GM23248 (cell line): ENCODE data around the gene ADRA1B. TPM values are rescaled to one million over a fixed set of nuclear protein-coding genes. Genes with fewer than 3 reads are reported as not detected.

Experiments used
- DNase-seq: peaks from one replicate; pipeline ENCODE4 v3.0.0-alpha.2; 2015
- H2AFZ ChIP-seq: fragments of 200-600 bp; sonication (generic); 2 replicates; pipeline ENCODE4 v1.6.1; 2016; ENCODE audit warnings: antibody characterized with exemption
- H3F3A ChIP-seq: fragments of 200-600 bp; sonication (generic); 2 replicates; pipeline ENCODE4 v1.6.1; 2016; ENCODE audit warnings: mild to moderate bottlenecking, antibody characterized with exemption, mixed run types; ENCODE audit not compliant: insufficient read depth
- H3K27ac ChIP-seq: fragments of 200-600 bp; sonication (generic); 2 replicates; pipeline ENCODE4 v1.5.1; 2016; ENCODE audit warnings: mild to moderate bottlenecking
- H3K27me3 ChIP-seq: fragments of 200-600 bp; sonication (generic); replicated peaks from 2 replicates; pipeline ENCODE4 v1.6.1; 2016; ENCODE audit warnings: mild to moderate bottlenecking; ENCODE audit not compliant: insufficient read depth
- H3K36me3 ChIP-seq: fragments of 200-600 bp; sonication (generic); 2 replicates; pipeline ENCODE4 v1.6.1; 2016; ENCODE audit warnings: low read depth, mild to moderate bottlenecking
- H3K4me1 ChIP-seq: fragments of 200-600 bp; sonication (generic); 2 replicates; pipeline ENCODE4 v1.6.1; 2016; ENCODE audit warnings: mild to moderate bottlenecking; ENCODE audit not compliant: insufficient read depth
- H3K4me2 ChIP-seq: fragments of 200-600 bp; sonication (generic); one replicate; pipeline ENCODE4 v1.6.1; 2016; ENCODE audit warnings: mild to moderate bottlenecking; ENCODE audit not compliant: unreplicated experiment
- H3K4me3 ChIP-seq: fragments of 200-600 bp; sonication (generic); 2 replicates; pipeline ENCODE4 v1.5.1; 2016; ENCODE audit warnings: mild to moderate bottlenecking
- H3K79me2 ChIP-seq: fragments of 200-600 bp; sonication (generic); 2 replicates; pipeline ENCODE4 v1.6.1; 2016; ENCODE audit warnings: mild to moderate bottlenecking; ENCODE audit not compliant: insufficient read depth
- H3K9ac ChIP-seq: fragments of 200-600 bp; sonication (generic); 2 replicates; pipeline ENCODE4 v1.6.1; 2016; ENCODE audit warnings: mild to moderate bottlenecking
- H3K9me2 ChIP-seq: fragments of 200-600 bp; sonication (generic); 2 replicates; pipeline ENCODE4 v1.6.1; 2016; ENCODE audit warnings: mixed run types, mild to moderate bottlenecking, moderate library complexity; ENCODE audit not compliant: insufficient read depth
- H3K9me3 ChIP-seq: fragments of 200-600 bp; sonication (generic); one replicate; pipeline ENCODE4 v1.6.1; 2017; ENCODE audit warnings: low read depth
- H4K20me1 ChIP-seq: fragments of 200-600 bp; sonication (generic); 2 replicates; pipeline ENCODE4 v1.6.0; 2016; ENCODE audit not compliant: insufficient read depth
- EZH2 ChIP-seq: fragments of 200-600 bp; sonication (generic); IDR thresholded peaks from 2 replicates; pipeline ENCODE4 v1.6.1; 2018; ENCODE audit warnings: antibody characterized with exemption, mild to moderate bottlenecking; ENCODE audit not compliant: insufficient read depth, poor library complexity, severe bottlenecking
- EZH2phosphoT487 ChIP-seq: fragments of 200-600 bp; sonication (generic); IDR thresholded peaks from 2 replicates; pipeline ENCODE4 v1.6.1; 2018; ENCODE audit warnings: antibody characterized with exemption, moderate library complexity, mild to moderate bottlenecking, low read depth; ENCODE audit not compliant: insufficient read depth
- WGBS, 2 experiments: methylation state at CpG; one replicate each; pipeline ENCODE4 v1.1.6; 2015 to 2017; ENCODE audit warnings: low lambda C conversion rate in 2 of 2, low coverage in 1 of 2; ENCODE audit errors: missing lambda C conversion rate in 2 of 2; 5-methylcytosine and 5-hydroxymethylcytosine counted together
- in situ Hi-C: fragments of 300-500 bp; cut with MboI; formaldehyde crosslinking; loops from 2 replicates; pipeline ENCODE4 v1.15.0; 2020
- polyA plus RNA-seq: library from polyadenylated mRNA; unstranded; fragments of >200 nt; fragmentation: Nextera tagmentation; extraction: Ambion mirVana; gene quantifications from 2 replicates; pipeline ENCODE4 v1.2.1, GENCODE V29; 2016
- total RNA-seq: library from RNA; depleted of rRNA; stranded (reverse); fragments of >200 nt; shearing (Covaris generic); gene quantifications from 2 replicates; pipeline ENCODE4 v1.2.3, GENCODE V29; 2014

The ADRA1B gene
- total and polyA plus RNA-seq, 2 experiments from 2014 or later: 0.32 TPM; not detected in 1

DNA sequence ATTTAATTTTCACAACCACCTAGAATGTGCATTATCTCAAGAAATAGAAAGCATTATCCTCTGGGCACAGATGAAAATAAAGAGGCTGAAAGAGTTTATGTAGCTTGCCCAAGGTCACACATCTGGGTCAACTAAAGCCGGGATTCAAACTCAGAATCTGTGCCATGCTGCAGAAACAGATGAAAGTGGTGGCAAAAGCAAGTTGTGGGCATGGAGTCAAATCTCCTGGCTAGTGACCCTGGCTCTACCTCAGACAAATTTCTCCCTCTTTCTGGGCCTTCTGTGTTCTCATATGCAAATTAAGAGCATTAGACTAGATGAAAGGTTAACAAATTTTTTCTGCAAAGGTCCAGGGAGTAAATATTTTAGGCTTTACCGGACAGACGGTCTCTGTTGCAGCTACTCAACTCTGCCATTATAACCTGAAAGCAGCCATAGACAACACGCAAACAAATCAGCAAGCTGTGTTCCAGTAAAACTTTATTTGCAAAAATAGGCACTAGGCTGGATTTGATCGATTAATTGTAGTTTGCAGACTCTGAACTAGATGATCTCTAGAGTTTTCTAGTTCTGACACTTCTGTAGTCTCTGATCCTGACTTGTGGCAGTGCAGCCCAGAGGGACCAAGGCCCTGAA, 6.0 kb upstream of the ADRA1B start:
- Histone ChIP-seq H2AFZ (no peak overlapping the region), H3K79me2 (no peaks in the 10 kb centered on the region), H3K27ac (no peak overlapping the region), H3K4me1 (peaks cover 46% of the 10 kb centered on the region), H3K27me3 (no peaks in the 10 kb centered on the region), H3K9ac (no peak overlapping the region), H3K9me2 (no peaks in the 10 kb centered on the region), H3K4me2 (no peak overlapping the region), H4K20me1 (no peaks in the 10 kb centered on the region), H3K36me3 (no peaks in the 10 kb centered on the region), H3F3A (peaks cover 29% of the 10 kb centered on the region), H3K4me3 (no peak overlapping the region), H3K9me3 (no peaks in the 10 kb centered on the region)
- no peak for DNase-seq
- 94 to 99% methylated on average over 5 of the region's 5 CpGs for WGBS, 2 experiments
- in situ Hi-C loops: loop anchor here (10.0 kb wide), 1 partner anchor 466 kb away; no protein-coding TSS in a partner anchor
- TF ChIP-seq EZH2 (no peak), EZH2phosphoT487 (no peak)

GRCh38 chr5:159910843-159911229, 5.4 kb upstream of the ADRA1B start:
- no peak overlapping the region for H3K4me2 ChIP-seq
- peaks cover 26% of the 10 kb centered on the region for H3F3A ChIP-seq
- TF ChIP-seq EZH2phosphoT487: no peak
- no peak for TF ChIP-seq EZH2
- in situ Hi-C loops: loop anchor here (10.0 kb wide), 1 partner anchor 466 kb away; no protein-coding TSS in a partner anchor
- H3K27me3 ChIP-seq: no peaks in the 10 kb centered on the region
- H3K36me3 ChIP-seq: no peaks in the 10 kb centered on the region
- H4K20me1 ChIP-seq: no peaks in the 10 kb centered on the region
- H3K79me2 ChIP-seq: no peaks in the 10 kb centered on the region
- H3K27ac ChIP-seq: no peak overlapping the region
- H3K4me1 ChIP-seq: peaks cover 43% of the 10 kb centered on the region
- WGBS, 2 experiments: 98 to 99% methylated on average over 2 of the region's 2 CpGs
- H3K9me2 ChIP-seq: no peaks in the 10 kb centered on the region
- H3K4me3 ChIP-seq: no peak overlapping the region
- no peaks in the 10 kb centered on the region for H3K9me3 ChIP-seq
- H2AFZ ChIP-seq: no peak overlapping the region
- DNase-seq: no peak
- H3K9ac ChIP-seq: no peak overlapping the region

DNA sequence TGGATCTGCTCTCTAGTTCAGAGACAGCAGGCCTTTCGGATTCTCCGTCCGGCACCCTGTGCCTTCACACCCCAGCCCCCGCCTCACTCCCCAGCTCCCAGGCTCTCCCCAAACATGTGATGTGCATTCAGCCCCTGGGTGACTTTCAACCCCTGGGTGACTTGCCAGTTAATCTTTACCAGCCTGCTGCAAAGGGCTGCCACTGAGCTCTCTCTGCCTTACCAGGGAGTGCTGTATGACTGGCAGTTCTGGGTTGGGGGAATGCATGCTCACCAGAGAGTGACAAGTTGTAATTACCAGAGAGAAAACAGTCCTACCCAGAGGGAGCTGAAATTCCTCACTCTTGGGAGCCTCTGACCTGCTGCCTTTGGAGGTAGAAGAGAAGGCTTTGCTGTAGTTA, 4.9 kb upstream of the ADRA1B start:
- no peak overlapping the region for H2AFZ ChIP-seq
- H3K4me3 ChIP-seq: no peak overlapping the region
- H3K4me1 ChIP-seq: peaks cover 40% of the 10 kb centered on the region
- in situ Hi-C loops: loop anchor here (10.0 kb wide), 1 partner anchor 467 kb away; no protein-coding TSS in a partner anchor
- WGBS, 2 experiments: 98 to 100% methylated on average over 4 of the region's 4 CpGs
- no peaks in the 10 kb centered on the region for H3K9me3 ChIP-seq
- no peak overlapping the region for H3K9ac ChIP-seq
- H3K36me3 ChIP-seq: no peaks in the 10 kb centered on the region
- no peaks in the 10 kb centered on the region for H3K27me3 ChIP-seq
- TF ChIP-seq EZH2phosphoT487 (no peak), EZH2 (no peak)
- H3K4me2 ChIP-seq: no peak overlapping the region
- DNase-seq: no peak
- no peak overlapping the region for H3K27ac ChIP-seq
- H3K79me2 ChIP-seq: no peaks in the 10 kb centered on the region
- no peaks in the 10 kb centered on the region for H3K9me2 ChIP-seq
- H4K20me1 ChIP-seq: no peaks in the 10 kb centered on the region
- peaks cover 21% of the 10 kb centered on the region for H3F3A ChIP-seq

DNA sequence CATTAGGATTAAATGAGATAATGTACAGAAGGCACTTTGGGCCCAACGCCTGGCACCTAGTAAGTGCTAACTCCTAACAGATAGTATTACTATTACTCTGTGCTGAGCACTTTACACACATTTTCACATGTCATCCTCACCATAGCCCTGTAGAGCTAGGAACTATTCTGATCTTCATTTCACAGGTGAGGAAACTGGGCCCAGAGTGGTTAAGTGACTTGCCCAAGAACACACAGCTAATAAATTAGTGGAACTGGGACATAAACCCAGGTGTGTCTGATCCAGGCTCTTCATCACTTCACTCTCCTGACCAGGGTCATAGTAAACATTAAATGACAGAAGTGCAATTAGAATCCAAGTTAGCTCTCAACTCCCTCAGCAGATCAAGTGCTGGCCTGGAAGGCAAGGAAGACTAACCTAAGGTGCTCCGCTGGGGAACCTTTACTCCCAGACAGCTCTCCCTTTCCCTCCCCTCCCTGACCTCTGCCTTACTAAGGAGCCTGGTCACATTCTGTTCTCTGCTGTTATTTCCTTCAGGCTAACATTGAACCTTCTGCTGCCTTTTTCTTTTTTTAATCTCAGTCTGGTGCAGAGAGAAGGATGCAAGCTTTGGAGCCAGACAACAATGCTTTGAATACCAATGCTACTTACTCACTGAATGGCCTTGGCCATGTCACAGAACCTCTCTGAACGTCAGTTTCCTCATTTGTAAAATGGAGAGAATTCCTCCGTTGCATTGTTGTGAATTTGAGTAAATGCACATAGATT, 4.1 kb upstream of the ADRA1B start:
- TF ChIP-seq EZH2 (no peak), EZH2phosphoT487 (no peak)
- Histone ChIP-seq H3K4me2 (peak overlapping the region; percentile 59), H3K9me3 (no peaks in the 10 kb centered on the region), H3K36me3 (no peaks in the 10 kb centered on the region), H3K9ac (no peak overlapping the region), H3F3A (peaks cover 20% of the 10 kb centered on the region), H2AFZ (no peak overlapping the region), H4K20me1 (no peaks in the 10 kb centered on the region), H3K27me3 (no peaks in the 10 kb centered on the region), H3K4me3 (no peak overlapping the region), H3K4me1 (peaks cover 33% of the 10 kb centered on the region), H3K27ac (peak overlapping the region; percentile 66), H3K9me2 (no peaks in the 10 kb centered on the region), H3K79me2 (no peaks in the 10 kb centered on the region)
- peak; percentile 81 for DNase-seq
- 40 to 43% methylated on average over 4 of the region's 4 CpGs for WGBS, 2 experiments
- in situ Hi-C loops: loop anchor here (10.0 kb wide), 1 partner anchor 467 kb away; no protein-coding TSS in a partner anchor
